Endothelial cell of umbilical vein (primary cell): ENCODE results near the gene VWA7. TPM values are rescaled to one million over a fixed set of nuclear protein-coding genes. Genes with fewer than 3 reads are reported as not detected.

Experiments
- BruUV-seq: library from RNA; stranded (reverse); fragments of 400-500 nt; replicated peaks from 2 replicates; lab custom pipeline; 2021; lab: Mats Ljungman, UMichigan
- CTCF ChIA-PET: fragments of 300-600, 350-600 bp; sonication (Branson Sonifier 250); formaldehyde crosslinking; loops from one replicate; lab custom pipeline; 2021; ENCODE audit warnings: antibody characterized with exemption, inconsistent platforms; lab: Charles Lee
- POLR2A ChIA-PET: fragments of 300-600, 350-600 bp; sonication (Branson Sonifier 250); formaldehyde crosslinking; loops from one replicate; lab custom pipeline; 2021; ENCODE audit warnings: antibody characterized with exemption, inconsistent platforms; lab: Charles Lee
- DNase-seq: peaks from one replicate; pipeline ENCODE4 v3.0.0-alpha.2; 2011; ENCODE audit warnings: low read depth, low spot score
- FAIRE-seq: peaks from 2 replicates; lab custom pipeline; 2011; peaks lifted over from hg19 to GRCh38; lab: Jason Lieb, UNC
- H2AFZ ChIP-seq: 2 replicates; pipeline ENCODE4 v1.6.0; 2012; ENCODE audit warnings: low read depth, low read length, control low read depth, inconsistent platforms
- H3K27ac ChIP-seq: 2 replicates; pipeline ENCODE4 v1.5.1; 2011; ENCODE audit warnings: low read depth, mild to moderate bottlenecking, control low read depth, low read length, moderate library complexity; ENCODE audit not compliant: insufficient read depth
- H3K27me3 ChIP-seq, 2 experiments: 2 replicates each; pipeline versions ENCODE4 v1.6.0 to v1.6.1; 2011; ENCODE audit warnings: low read length in 2 of 2, mixed read lengths in 1 of 2; ENCODE audit not compliant: control insufficient read depth in 2 of 2, insufficient read depth in 2 of 2
- H3K36me3 ChIP-seq, 2 experiments: 2 replicates in 1 of 2; 3 replicates in 1 of 2; pipeline ENCODE4 v1.5.1; 2011; ENCODE audit warnings: low read length in 2 of 2, mild to moderate bottlenecking in 1 of 2, moderate library complexity in 1 of 2; ENCODE audit not compliant: control insufficient read depth in 2 of 2, insufficient read depth in 2 of 2; ENCODE audit errors: extremely low read depth in 1 of 2
- H3K4me1 ChIP-seq: 3 replicates; pipeline ENCODE4 v1.5.1; 2011; ENCODE audit warnings: mild to moderate bottlenecking, low read length; ENCODE audit not compliant: control insufficient read depth, insufficient read depth; ENCODE audit errors: extremely low read depth
- H3K4me2 ChIP-seq: 2 replicates; pipeline ENCODE4 v1.6.1; 2011; ENCODE audit warnings: low read length, control low read depth, mixed read lengths; ENCODE audit not compliant: insufficient read depth
- H3K4me3 ChIP-seq, 3 experiments: fragments of 200-600 bp in 1 of 3; sonication (generic), shearing (Covaris generic) in 1 of 3; replicated peaks in 1 of 3; 2 replicates each; pipeline ENCODE4 v1.5.1; 2011 to 2016; ENCODE audit warnings: control low read depth in 3 of 3, low read length in 3 of 3, mild to moderate bottlenecking in 2 of 3, inconsistent platforms in 1 of 3, low read depth in 1 of 3, moderate library complexity in 1 of 3; ENCODE audit not compliant: insufficient read depth in 1 of 3
- H3K79me2 ChIP-seq: 2 replicates; pipeline ENCODE4 v1.6.0; 2012; ENCODE audit warnings: low read length, inconsistent platforms; ENCODE audit not compliant: control insufficient read depth, insufficient read depth
- H3K9ac ChIP-seq: replicated peaks from 2 replicates; pipeline ENCODE3; 2011; ENCODE audit warnings: low read length, control low read depth; ENCODE audit not compliant: insufficient read depth; ENCODE audit errors: extremely low read depth
- H3K9me1 ChIP-seq: replicated peaks from 3 replicates; pipeline ENCODE4 v1.6.0; 2011; ENCODE audit warnings: mild to moderate bottlenecking, low read length; ENCODE audit not compliant: control insufficient read depth, insufficient read depth; ENCODE audit errors: extremely low read depth
- H3K9me3 ChIP-seq: replicated peaks from 2 replicates; pipeline ENCODE4 v1.5.1; 2012; ENCODE audit warnings: low read length, inconsistent platforms; ENCODE audit not compliant: control insufficient read depth, insufficient read depth
- H4K20me1 ChIP-seq: replicated peaks from 2 replicates; pipeline ENCODE3; 2011; ENCODE audit warnings: mild to moderate bottlenecking, low read length; ENCODE audit not compliant: control insufficient read depth, insufficient read depth; ENCODE audit errors: extremely low read depth
- EZH2 ChIP-seq: IDR thresholded peaks from 2 replicates; pipeline ENCODE4 v1.6.1; 2012; ENCODE audit warnings: borderline replicate concordance, low read depth, mild to moderate bottlenecking, moderate library complexity, low read length, inconsistent platforms; ENCODE audit not compliant: severe bottlenecking
- FOS ChIP-seq: IDR thresholded peaks from 2 replicates; pipeline ENCODE4 v1.6.1; 2011; ENCODE audit warnings: mild to moderate bottlenecking, low read length, moderate library complexity, borderline replicate concordance; ENCODE audit not compliant: insufficient read depth
- GATA2 ChIP-seq: IDR thresholded peaks from 2 replicates; pipeline ENCODE4 v1.7.0; 2011; ENCODE audit warnings: low read depth, mild to moderate bottlenecking, moderate library complexity, mixed read lengths, low read length; ENCODE audit not compliant: insufficient read length, insufficient read depth
- JUN ChIP-seq: IDR thresholded peaks from 2 replicates; pipeline ENCODE4 v1.6.1; 2011; ENCODE audit warnings: borderline replicate concordance, low read depth; ENCODE audit not compliant: insufficient read length, insufficient read depth
- MAX ChIP-seq: IDR thresholded peaks from 2 replicates; pipeline ENCODE4 v1.6.1; 2011; ENCODE audit not compliant: insufficient read depth, insufficient read length
- MYC ChIP-seq: IDR thresholded peaks from one replicate; pipeline ENCODE4 v1.6.1; 2011; ENCODE audit warnings: mild to moderate bottlenecking, low read depth, low read length
- POLR2A ChIP-seq: IDR thresholded peaks from 2 replicates; pipeline ENCODE4 v1.6.1; 2012; ENCODE audit warnings: low read depth, mild to moderate bottlenecking, control low read depth, low read length
- POLR2AphosphoS5 ChIP-seq: IDR thresholded peaks from 2 replicates; pipeline ENCODE4 v1.6.1; 2012; ENCODE audit warnings: low read depth, mild to moderate bottlenecking, control low read depth, low read length, moderate library complexity; ENCODE audit not compliant: insufficient read depth
- dilution Hi-C: fragments of 300-500 bp; cut with MboI; formaldehyde crosslinking; loops from one replicate; pipeline ENCODE4 v1.15.0; 2019; ENCODE audit warnings: low sequenced_read_pairs; ENCODE audit not compliant: extremely low pct_ligation_motif_present
- intact Hi-C: fragments of 100-400 bp; cut with micrococcal nuclease; formaldehyde crosslinking; loops from one replicate; pipeline ENCODE4 v1.10.0; 2022
- polyA plus RNA-seq, 4 experiments: library from polyadenylated mRNA; depleted of rRNA in 3 of 4; stranded (reverse) in 3 of 4; unstranded in 1 of 4; fragments of >200 nt; gene quantifications; 2 replicates each; pipeline versions ENCODE4 v1.2.1 to v1.2.3, GENCODE V29; 2011 to 2012; ENCODE audit warnings: missing spikeins in 1 of 4
- total RNA-seq: library from RNA; stranded (reverse); gene quantifications from 2 replicates; pipeline ENCODE4 v1.2.3, GENCODE V29; 2021
- TF ChIP-seq, protein P1 (sequence below), 2 donors: IDR thresholded peaks; 1 replicate in 1 of 2; 2 replicates in 1 of 2; pipeline ENCODE4 v1.5.1; 2011; ENCODE audit warnings: low read length in 2 of 2, mild to moderate bottlenecking in 2 of 2, moderate library complexity in 2 of 2, control low read depth in 1 of 2, inconsistent platforms in 1 of 2, low read depth in 1 of 2; ENCODE audit not compliant: insufficient read depth in 1 of 2; ENCODE audit errors: extremely low read depth in 1 of 2

The VWA7 gene
- total and polyA plus RNA-seq, 2 donors (not counting 3 experiments of a cell fraction or from before 2014, with no cell fraction given): 0.11 to 0.51 TPM

DNA sequence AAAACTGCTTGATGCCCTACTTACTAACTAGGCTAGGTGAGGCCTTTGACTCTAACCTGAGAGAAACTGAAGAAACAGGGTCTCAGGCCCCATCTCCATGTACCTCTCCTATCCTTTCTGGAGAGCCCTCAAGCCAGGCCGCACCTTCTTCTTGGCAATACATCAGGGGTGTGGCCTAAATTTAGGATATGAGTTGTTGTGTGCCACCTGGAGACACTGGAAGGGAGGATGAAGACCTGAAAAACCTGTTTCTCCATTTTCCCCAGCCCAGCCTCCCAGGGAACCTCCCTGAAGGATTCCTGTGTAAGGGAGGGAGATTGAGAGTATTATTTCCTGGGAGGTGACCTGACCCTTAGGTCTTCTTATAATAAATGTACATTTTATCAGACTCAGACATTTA, 58.9 kb downstream of the VWA7 start:
- no peaks in the 10 kb centered on the region for H3K79me2 ChIP-seq
- BruUV-seq: no TSS peak
- H3K4me1 ChIP-seq: no peaks in the 10 kb centered on the region
- no peak overlapping the region for H3K4me2 ChIP-seq
- H3K4me3 ChIP-seq: no peak overlapping the region
- TF ChIP-seq GATA2: no peak
- TF ChIP-seq MYC: no peak
- no peak for TF ChIP-seq FOS
- no peak for TF ChIP-seq POLR2A
- no peak for TF ChIP-seq MAX
- TF ChIP-seq, protein P1, sequence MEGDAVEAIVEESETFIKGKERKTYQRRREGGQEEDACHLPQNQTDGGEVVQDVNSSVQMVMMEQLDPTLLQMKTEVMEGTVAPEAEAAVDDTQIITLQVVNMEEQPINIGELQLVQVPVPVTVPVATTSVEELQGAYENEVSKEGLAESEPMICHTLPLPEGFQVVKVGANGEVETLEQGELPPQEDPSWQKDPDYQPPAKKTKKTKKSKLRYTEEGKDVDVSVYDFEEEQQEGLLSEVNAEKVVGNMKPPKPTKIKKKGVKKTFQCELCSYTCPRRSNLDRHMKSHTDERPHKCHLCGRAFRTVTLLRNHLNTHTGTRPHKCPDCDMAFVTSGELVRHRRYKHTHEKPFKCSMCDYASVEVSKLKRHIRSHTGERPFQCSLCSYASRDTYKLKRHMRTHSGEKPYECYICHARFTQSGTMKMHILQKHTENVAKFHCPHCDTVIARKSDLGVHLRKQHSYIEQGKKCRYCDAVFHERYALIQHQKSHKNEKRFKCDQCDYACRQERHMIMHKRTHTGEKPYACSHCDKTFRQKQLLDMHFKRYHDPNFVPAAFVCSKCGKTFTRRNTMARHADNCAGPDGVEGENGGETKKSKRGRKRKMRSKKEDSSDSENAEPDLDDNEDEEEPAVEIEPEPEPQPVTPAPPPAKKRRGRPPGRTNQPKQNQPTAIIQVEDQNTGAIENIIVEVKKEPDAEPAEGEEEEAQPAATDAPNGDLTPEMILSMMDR (IDR thresholded peaks at IDR 0.05; ENCODE audit: extremely low read depth in 1 of 2, insufficient read depth in 1 of 2, low read depth in 1 of 2, low read length in 2 of 2): no peak
- no peak for TF ChIP-seq EZH2
- no peak for TF ChIP-seq POLR2AphosphoS5
- no peak for TF ChIP-seq JUN
- H3K36me3 ChIP-seq: no peaks in the 10 kb centered on the region
- H3K9ac ChIP-seq: no peak overlapping the region
- dilution Hi-C loops (no loop called here), intact Hi-C loops (no loop called here)
- H3K9me1 ChIP-seq: no peaks in the 10 kb centered on the region
- FAIRE-seq (no peak), DNase-seq (no peak)
- CTCF ChIA-PET: no interaction called here
- H2AFZ ChIP-seq: no peak overlapping the region
- no peaks in the 10 kb centered on the region for H3K9me3 ChIP-seq
- H3K27ac ChIP-seq: no peak overlapping the region
- H4K20me1 ChIP-seq: no peaks in the 10 kb centered on the region
- POLR2A ChIA-PET: no interaction called here
- H3K27me3 ChIP-seq: peaks cover 0 to 2% of the 10 kb centered on the region in 2 experiments
